Nephron progenitor cell (in vitro differentiated cells): ENCODE results near the gene SBK3.
"Not testable (repeated sequence)": the region's sequence is repeated elsewhere in the genome, so short reads cannot be mapped to it uniquely, and the experiment has no call there.

Experiments
- DNase-seq: peaks from one replicate; pipeline ENCODE4 v3.0.0; 2021
- H3K27ac Mint-ChIP-seq: 2 replicates; pipeline ENCODE4 v1.8.0; 2021; ENCODE audit warnings: mild to moderate bottlenecking, moderate library complexity, mixed read lengths
- H3K27me3 Mint-ChIP-seq: 2 replicates; pipeline ENCODE4 v1.8.0; 2021; ENCODE audit warnings: mild to moderate bottlenecking, low read depth, mixed read lengths; ENCODE audit not compliant: poor library complexity
- H3K36me3 Mint-ChIP-seq: 2 replicates; pipeline ENCODE4 v1.8.0; 2021; ENCODE audit warnings: low read depth, mixed read lengths
- H3K4me1 Mint-ChIP-seq: 2 replicates; pipeline ENCODE4 v1.8.0; 2021; ENCODE audit warnings: mixed read lengths
- H3K4me3 Mint-ChIP-seq: 2 replicates; pipeline ENCODE4 v1.8.0; 2021; ENCODE audit warnings: mild to moderate bottlenecking, moderate library complexity, mixed read lengths
- H3K9me3 Mint-ChIP-seq: 2 replicates; pipeline ENCODE4 v1.8.0; 2021; ENCODE audit warnings: mild to moderate bottlenecking, moderate library complexity, mixed read lengths
- TF ChIP-seq, protein P1 (sequence below): fragments of 200-600 bp; sonication (generic); IDR thresholded peaks from 2 replicates; pipeline ENCODE4 v1.5.0; 2021; ENCODE audit warnings: antibody characterized with exemption

Gene SBK3

GRCh38 chr19:55590109-55590508 is 44.8 kb upstream of the SBK3 start:
- no peaks in the 10 kb centered on the region for H3K9me3 Mint-ChIP-seq
- H3K27ac Mint-ChIP-seq = peak overlapping the region; percentile 83
- DNase-seq = no peak
- peaks cover 22% of the 10 kb centered on the region for H3K36me3 Mint-ChIP-seq
- H3K27me3 Mint-ChIP-seq = no peaks in the 10 kb centered on the region
- TF ChIP-seq, protein P1, sequence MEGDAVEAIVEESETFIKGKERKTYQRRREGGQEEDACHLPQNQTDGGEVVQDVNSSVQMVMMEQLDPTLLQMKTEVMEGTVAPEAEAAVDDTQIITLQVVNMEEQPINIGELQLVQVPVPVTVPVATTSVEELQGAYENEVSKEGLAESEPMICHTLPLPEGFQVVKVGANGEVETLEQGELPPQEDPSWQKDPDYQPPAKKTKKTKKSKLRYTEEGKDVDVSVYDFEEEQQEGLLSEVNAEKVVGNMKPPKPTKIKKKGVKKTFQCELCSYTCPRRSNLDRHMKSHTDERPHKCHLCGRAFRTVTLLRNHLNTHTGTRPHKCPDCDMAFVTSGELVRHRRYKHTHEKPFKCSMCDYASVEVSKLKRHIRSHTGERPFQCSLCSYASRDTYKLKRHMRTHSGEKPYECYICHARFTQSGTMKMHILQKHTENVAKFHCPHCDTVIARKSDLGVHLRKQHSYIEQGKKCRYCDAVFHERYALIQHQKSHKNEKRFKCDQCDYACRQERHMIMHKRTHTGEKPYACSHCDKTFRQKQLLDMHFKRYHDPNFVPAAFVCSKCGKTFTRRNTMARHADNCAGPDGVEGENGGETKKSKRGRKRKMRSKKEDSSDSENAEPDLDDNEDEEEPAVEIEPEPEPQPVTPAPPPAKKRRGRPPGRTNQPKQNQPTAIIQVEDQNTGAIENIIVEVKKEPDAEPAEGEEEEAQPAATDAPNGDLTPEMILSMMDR = no peak
- peaks cover 53% of the 10 kb centered on the region for H3K4me1 Mint-ChIP-seq
- H3K4me3 Mint-ChIP-seq = no peak overlapping the region

DNA sequence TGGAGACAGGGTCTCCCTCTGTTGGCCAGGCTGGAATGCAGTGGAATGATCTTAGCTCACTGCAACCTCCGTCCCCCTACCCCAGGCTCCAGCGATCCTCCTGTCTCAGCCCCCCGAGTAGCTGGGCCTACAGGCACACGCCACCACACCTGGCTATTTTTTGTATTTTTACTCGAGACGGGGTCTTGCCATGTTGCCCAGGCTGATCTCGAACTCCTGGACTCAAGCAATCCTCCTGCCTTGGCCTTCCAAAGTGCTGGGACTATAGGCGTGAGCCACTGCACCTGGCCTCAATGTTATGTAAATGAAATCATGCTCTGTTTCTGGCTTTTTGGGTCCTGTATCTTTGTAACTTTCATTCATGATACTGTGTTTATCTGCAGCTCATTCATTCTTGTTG is 43.4 kb upstream of the SBK3 start:
- no peak overlapping the region for H3K4me3 Mint-ChIP-seq
- H3K36me3 Mint-ChIP-seq = peaks cover 13% of the 10 kb centered on the region
- H3K27me3 Mint-ChIP-seq = no peaks in the 10 kb centered on the region
- TF ChIP-seq, protein P1 = no peak
- H3K27ac Mint-ChIP-seq = no peak overlapping the region
- no peak for DNase-seq
- H3K4me1 Mint-ChIP-seq = peaks cover 61% of the 10 kb centered on the region
- no peaks in the 10 kb centered on the region for H3K9me3 Mint-ChIP-seq

- H3K36me3 Mint-ChIP-seq = peaks cover 9% of the 10 kb centered on the region
- peak overlapping the region; percentile 82 for H3K4me3 Mint-ChIP-seq
- H3K27ac Mint-ChIP-seq = peak overlapping the region; percentile 94
- H3K4me1 Mint-ChIP-seq = peaks cover 64% of the 10 kb centered on the region
- no peaks in the 10 kb centered on the region for H3K27me3 Mint-ChIP-seq
- TF ChIP-seq, protein P1 = no peak
- DNase-seq = peak; percentile 98
- no peaks in the 10 kb centered on the region for H3K9me3 Mint-ChIP-seq
These were observed 41.8 kb upstream of the SBK3 start for GRCh38 chr19:55586976-55587668.

- TF ChIP-seq, protein P1 = no peak
- Mint-ChIP-seq H3K4me3 (peak overlapping the region; percentile 82), H3K27ac (peak overlapping the region; percentile 96), H3K27me3 (no peaks in the 10 kb centered on the region), H3K9me3 (no peaks in the 10 kb centered on the region), H3K4me1 (peaks cover 66% of the 10 kb centered on the region), H3K36me3 (no peaks in the 10 kb centered on the region)
- DNase-seq = peak; percentile 89
These were observed 40.5 kb upstream of the SBK3 start for GRCh38 chr19:55585658-55586339.

GRCh38 chr19:55584871-55585270 is 39.5 kb upstream of the SBK3 start:
- no peaks in the 10 kb centered on the region for H3K27me3 Mint-ChIP-seq
- no peaks in the 10 kb centered on the region for H3K36me3 Mint-ChIP-seq
- no peak for DNase-seq
- peaks cover 59% of the 10 kb centered on the region for H3K4me1 Mint-ChIP-seq
- TF ChIP-seq, protein P1 = no peak
- peak overlapping the region; percentile 82 for H3K4me3 Mint-ChIP-seq
- peak overlapping the region; percentile 96 for H3K27ac Mint-ChIP-seq
- H3K9me3 Mint-ChIP-seq = no peaks in the 10 kb centered on the region

- not testable (repeated sequence) for DNase-seq, H3K4me3 Mint-ChIP-seq, H3K27me3 Mint-ChIP-seq, H3K36me3 Mint-ChIP-seq, H3K9me3 Mint-ChIP-seq, H3K27ac Mint-ChIP-seq
- H3K4me1 Mint-ChIP-seq = peaks cover 54% of the 10 kb centered on the region
These were observed 38.6 kb upstream of the SBK3 start for GRCh38 chr19:55583897-55584296.

DNA sequence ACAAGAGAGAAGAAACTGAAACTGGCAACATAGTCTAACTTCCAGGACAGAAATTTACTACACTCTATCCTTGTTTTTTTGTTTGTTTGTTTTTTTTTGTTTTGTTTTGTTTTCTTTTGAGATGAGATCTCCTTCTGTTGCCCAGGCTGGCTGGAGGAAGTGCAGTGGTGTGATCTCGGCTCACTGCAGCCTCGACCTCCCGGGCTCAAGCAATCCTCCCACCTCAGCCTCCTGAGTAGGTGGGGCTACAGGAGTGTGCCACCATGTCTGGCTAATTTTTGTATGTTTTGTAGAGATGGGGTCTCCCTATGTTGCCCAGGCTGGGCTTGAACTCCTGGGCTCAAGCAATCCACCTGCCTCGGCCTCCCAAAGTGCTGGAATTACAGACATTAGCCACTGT is 36.9 kb upstream of the SBK3 start:
- peak overlapping the region; percentile 49 for H3K4me3 Mint-ChIP-seq
- DNase-seq, H3K36me3 Mint-ChIP-seq, H3K27me3 Mint-ChIP-seq, H3K9me3 Mint-ChIP-seq: not testable (repeated sequence)
- peaks cover 54% of the 10 kb centered on the region for H3K4me1 Mint-ChIP-seq
- peak overlapping the region; percentile 68 for H3K27ac Mint-ChIP-seq
